T-helper 17 cell (primary cell): ENCODE results near the gene TRIM14. TPM values are rescaled to one million over a fixed set of nuclear protein-coding genes. Genes with fewer than 3 reads are reported as not detected.

Experiments
- ATAC-seq: fragments of 150-1000 bp; cut with Tn5 transposase; 2 replicates; pipeline ENCODE4 v1.10.0; 2021; ENCODE audit warnings: mild to moderate bottlenecking, moderate library complexity
- DNase-seq, 3 donors: peaks; one replicate each; pipeline versions ENCODE4 v3.0.0 to v3.0.0-alpha.2; 2020 to 2021
- H3K9me3 ChIP-seq: one replicate; pipeline ENCODE4 v1.7.0; 2013; ENCODE audit warnings: low read length, mild to moderate bottlenecking; ENCODE audit not compliant: control insufficient read depth, poor library complexity, severe bottlenecking
- H3K27ac Mint-ChIP-seq: one replicate; pipeline ENCODE4 v1.8.0; 2022; ENCODE audit warnings: mild to moderate bottlenecking, moderate library complexity, mixed read lengths
- H3K27me3 Mint-ChIP-seq: one replicate; pipeline ENCODE4 v1.8.0; 2022; ENCODE audit warnings: mixed read lengths
- H3K36me3 Mint-ChIP-seq: one replicate; pipeline ENCODE4 v1.8.0; 2022; ENCODE audit warnings: low read depth, mixed read lengths
- H3K4me1 Mint-ChIP-seq: one replicate; pipeline ENCODE4 v1.8.0; 2022; ENCODE audit warnings: mild to moderate bottlenecking, mixed read lengths
- H3K4me3 Mint-ChIP-seq: one replicate; pipeline ENCODE4 v1.8.0; 2022; ENCODE audit warnings: mild to moderate bottlenecking, moderate library complexity, mixed read lengths
- total RNA-seq, 4 donors: library from RNA in 2 of 4; stranded (reverse) in 2 of 4; gene quantifications; one replicate each; pipeline ENCODE4 v1.2.3 and lab custom pipeline; 2022 to 2026

The TRIM14 gene
- total RNA-seq, 2 donors from 2014 or later, result 63.8 to 64.6 TPM

- peaks cover 3% of the 10 kb centered on the region for H3K36me3 Mint-ChIP-seq
- no peak for DNase-seq
- no peaks in the 10 kb centered on the region for H3K27me3 Mint-ChIP-seq
- H3K4me3 Mint-ChIP-seq, result no peak overlapping the region
- ATAC-seq, result no peak
- H3K4me1 Mint-ChIP-seq, result peaks cover 14% of the 10 kb centered on the region
- no peaks in the 10 kb centered on the region for H3K9me3 ChIP-seq
- peak overlapping the region; percentile 81 for H3K27ac Mint-ChIP-seq
Measured at GRCh38 chr9:98150164-98150563, 31.1 kb upstream of the TRIM14 start.

GRCh38 chr9:98149422-98149821, 30.4 kb upstream of the TRIM14 start:
- ATAC-seq, result no peak

GRCh38 chr9:98148486-98148885, 29.5 kb upstream of the TRIM14 start:
- no peak overlapping the region for H3K27ac Mint-ChIP-seq
- ATAC-seq (no peak), DNase-seq (no peak)
- peaks cover 24% of the 10 kb centered on the region for H3K4me1 Mint-ChIP-seq
- no peak overlapping the region for H3K4me3 Mint-ChIP-seq
- H3K9me3 ChIP-seq, result no peaks in the 10 kb centered on the region
- H3K27me3 Mint-ChIP-seq, result no peaks in the 10 kb centered on the region
- H3K36me3 Mint-ChIP-seq, result peaks cover 3% of the 10 kb centered on the region

More at GRCh38 chr9:98149422-98149821, 30.4 kb upstream of the TRIM14 start:
- H3K9me3 ChIP-seq, result no peaks in the 10 kb centered on the region
- peak overlapping the region; percentile 4 for H3K27ac Mint-ChIP-seq
- H3K36me3 Mint-ChIP-seq, result peaks cover 3% of the 10 kb centered on the region
- peaks cover 18% of the 10 kb centered on the region for H3K4me1 Mint-ChIP-seq
- H3K27me3 Mint-ChIP-seq, result no peaks in the 10 kb centered on the region
- no peak for DNase-seq
- no peak overlapping the region for H3K4me3 Mint-ChIP-seq

- no peaks in the 10 kb centered on the region for H3K9me3 ChIP-seq
- DNase-seq, result no peak
- no peak for ATAC-seq
- no peaks in the 10 kb centered on the region for H3K27me3 Mint-ChIP-seq
- peaks cover 27% of the 10 kb centered on the region for H3K4me1 Mint-ChIP-seq
- no peak overlapping the region for H3K4me3 Mint-ChIP-seq
- H3K27ac Mint-ChIP-seq, result no peak overlapping the region
- peaks cover 3% of the 10 kb centered on the region for H3K36me3 Mint-ChIP-seq
Measured at GRCh38 chr9:98147582-98147981, 28.6 kb upstream of the TRIM14 start.

GRCh38 chr9:98146101-98146991, 27.3 kb upstream of the TRIM14 start:
- no peaks in the 10 kb centered on the region for H3K9me3 ChIP-seq
- ATAC-seq, result no peak
- DNase-seq, result no peak
- Mint-ChIP-seq H3K4me3 (no peak overlapping the region), H3K27me3 (no peaks in the 10 kb centered on the region), H3K36me3 (peaks cover 3% of the 10 kb centered on the region), H3K27ac (peak overlapping the region; percentile 3), H3K4me1 (peaks cover 30% of the 10 kb centered on the region)

- Mint-ChIP-seq H3K27me3 (no peaks in the 10 kb centered on the region), H3K4me1 (peaks cover 25% of the 10 kb centered on the region), H3K27ac (no peak overlapping the region), H3K36me3 (no peaks in the 10 kb centered on the region), H3K4me3 (no peak overlapping the region)
- ATAC-seq, result no peak
- no peak for DNase-seq
- no peaks in the 10 kb centered on the region for H3K9me3 ChIP-seq
Measured at GRCh38 chr9:98144631-98145030, 25.6 kb upstream of the TRIM14 start.

GRCh38 chr9:98144076-98144475, 25.1 kb upstream of the TRIM14 start:
- Mint-ChIP-seq H3K4me1 (peaks cover 25% of the 10 kb centered on the region), H3K27ac (peak overlapping the region; percentile 75), H3K27me3 (no peaks in the 10 kb centered on the region), H3K36me3 (no peaks in the 10 kb centered on the region), H3K4me3 (no peak overlapping the region)
- ATAC-seq, result no peak
- DNase-seq, result no peak
- H3K9me3 ChIP-seq, result no peaks in the 10 kb centered on the region

- Mint-ChIP-seq H3K36me3 (no peaks in the 10 kb centered on the region), H3K4me1 (peaks cover 21% of the 10 kb centered on the region), H3K4me3 (no peak overlapping the region), H3K27me3 (no peaks in the 10 kb centered on the region), H3K27ac (peak overlapping the region; percentile 75)
- no peak for ATAC-seq
- DNase-seq, result no peak
- H3K9me3 ChIP-seq, result no peaks in the 10 kb centered on the region
Measured at GRCh38 chr9:98142925-98143481, 24.0 kb upstream of the TRIM14 start.

GRCh38 chr9:98142182-98142907, 23.3 kb upstream of the TRIM14 start:
- Mint-ChIP-seq H3K4me3 (no peak overlapping the region), H3K4me1 (peaks cover 21% of the 10 kb centered on the region), H3K36me3 (no peaks in the 10 kb centered on the region), H3K27me3 (no peaks in the 10 kb centered on the region), H3K27ac (peak overlapping the region; percentile 47)
- ATAC-seq (no peak), DNase-seq (no peak)
- no peaks in the 10 kb centered on the region for H3K9me3 ChIP-seq

GRCh38 chr9:98140503-98140902, 21.5 kb upstream of the TRIM14 start:
- no peak for ATAC-seq
- H3K4me3 Mint-ChIP-seq, result no peak overlapping the region
- H3K27me3 Mint-ChIP-seq, result no peaks in the 10 kb centered on the region
- no peaks in the 10 kb centered on the region for H3K36me3 Mint-ChIP-seq
- DNase-seq, result no peak
- no peak overlapping the region for H3K27ac Mint-ChIP-seq
- H3K9me3 ChIP-seq, result no peaks in the 10 kb centered on the region
- peaks cover 18% of the 10 kb centered on the region for H3K4me1 Mint-ChIP-seq

- Mint-ChIP-seq H3K27ac (no peak overlapping the region), H3K27me3 (no peaks in the 10 kb centered on the region), H3K36me3 (peaks cover 2% of the 10 kb centered on the region), H3K4me1 (peaks cover 10% of the 10 kb centered on the region), H3K4me3 (no peak overlapping the region)
- ATAC-seq (no peak), DNase-seq (no peak)
- H3K9me3 ChIP-seq, result no peaks in the 10 kb centered on the region
Measured at GRCh38 chr9:98136489-98136888, 17.5 kb upstream of the TRIM14 start.

- ATAC-seq, result no peak
- Mint-ChIP-seq H3K36me3 (peaks cover 2% of the 10 kb centered on the region), H3K4me1 (peaks cover 10% of the 10 kb centered on the region), H3K27me3 (no peaks in the 10 kb centered on the region), H3K4me3 (no peak overlapping the region), H3K27ac (no peak overlapping the region)
- no peaks in the 10 kb centered on the region for H3K9me3 ChIP-seq
- no peak for DNase-seq
Measured at GRCh38 chr9:98135938-98136337, 16.9 kb upstream of the TRIM14 start.

- peaks cover 2% of the 10 kb centered on the region for H3K36me3 Mint-ChIP-seq
- no peak for ATAC-seq
- H3K9me3 ChIP-seq, result no peaks in the 10 kb centered on the region
- H3K27ac Mint-ChIP-seq, result no peak overlapping the region
- no peaks in the 10 kb centered on the region for H3K27me3 Mint-ChIP-seq
- DNase-seq, result no peak
- H3K4me3 Mint-ChIP-seq, result no peak overlapping the region
- H3K4me1 Mint-ChIP-seq, result peaks cover 9% of the 10 kb centered on the region
Measured at GRCh38 chr9:98135558-98135934, 16.5 kb upstream of the TRIM14 start.
